Endodermal cell (in vitro differentiated cells): Measurements from ENCODE around the gene RAE1. TPM values are rescaled to one million over a fixed set of nuclear protein-coding genes. Genes with fewer than 3 reads are reported as not detected.

Experiments
- DNase-seq: peaks from one replicate; pipeline ENCODE4 v3.0.0-alpha.2; 2017
- H3K27ac ChIP-seq: 2 replicates; pipeline ENCODE4 v1.5.1; 2013; ENCODE audit warnings: mild to moderate bottlenecking, low read depth, low read length, moderate library complexity
- H3K27me3 ChIP-seq: 2 replicates; pipeline ENCODE4 v1.6.1; 2013; ENCODE audit warnings: mild to moderate bottlenecking, low read length, moderate library complexity; ENCODE audit not compliant: insufficient read depth, control insufficient read depth, poor library complexity, severe bottlenecking
- H3K36me3 ChIP-seq: 2 replicates; pipeline ENCODE4 v1.7.0; 2013; ENCODE audit warnings: mild to moderate bottlenecking, low read length, moderate library complexity; ENCODE audit not compliant: control insufficient read depth, insufficient read depth
- H3K4me1 ChIP-seq: one replicate; pipeline ENCODE4 v1.7.0; 2013; ENCODE audit warnings: low read length; ENCODE audit not compliant: control insufficient read depth, insufficient read depth
- H3K4me3 ChIP-seq: 2 replicates; pipeline ENCODE4 v1.5.1; 2013; ENCODE audit warnings: mild to moderate bottlenecking, low read length, moderate library complexity
- H3K9ac ChIP-seq: 2 replicates; pipeline ENCODE4 v1.6.1; 2013; ENCODE audit warnings: mild to moderate bottlenecking, low read length, moderate library complexity; ENCODE audit not compliant: poor library complexity, severe bottlenecking; ENCODE audit errors: extremely low read depth
- H3K9me3 ChIP-seq: 2 replicates; pipeline ENCODE4 v1.6.1; 2013; ENCODE audit warnings: mild to moderate bottlenecking, low read length, moderate library complexity; ENCODE audit not compliant: control insufficient read depth
- H3K27ac Mint-ChIP-seq: 2 replicates; pipeline ENCODE4 v1.8.0; 2020; ENCODE audit warnings: mixed read lengths
- H3K27me3 Mint-ChIP-seq: 2 replicates; pipeline ENCODE4 v1.8.0; 2021; ENCODE audit warnings: mild to moderate bottlenecking, mixed read lengths; ENCODE audit not compliant: insufficient read depth
- H3K36me3 Mint-ChIP-seq: 2 replicates; pipeline ENCODE4 v1.8.0; 2020; ENCODE audit warnings: low read depth, mixed read lengths
- H3K4me1 Mint-ChIP-seq: 2 replicates; pipeline ENCODE4 v1.8.0; 2020; ENCODE audit warnings: mixed read lengths
- H3K4me3 Mint-ChIP-seq: 2 replicates; pipeline ENCODE4 v1.8.0; 2020; ENCODE audit warnings: mild to moderate bottlenecking, moderate library complexity, mixed read lengths
- H3K9me3 Mint-ChIP-seq: 2 replicates; pipeline ENCODE4 v1.8.0; 2020; ENCODE audit warnings: mild to moderate bottlenecking, mixed read lengths
- CTCF ChIP-seq: fragments of 200-600 bp; sonication (generic); conservative IDR thresholded peaks from 2 replicates; pipeline ENCODE4 v1.5.0; 2021; ENCODE audit warnings: antibody characterized with exemption, mild to moderate bottlenecking
- WGBS, 2 experiments: methylation state at CpG; one replicate each; pipeline versions ENCODE4 v1.1.5 to v1.1.7; 2013; ENCODE audit warnings: missing lambda C conversion rate in 2 of 2, mixed read lengths in 1 of 2; ENCODE audit not compliant: insufficient coverage in 1 of 2, insufficient read length in 1 of 2; 5-methylcytosine and 5-hydroxymethylcytosine counted together
- total RNA-seq, 2 donors: library from RNA; stranded (reverse); fragmentation: NEBNext Ultra II Directional in 1 of 2; extraction: Animal tissue kit (Norgen Biotek cat#: 25700) in 1 of 2; gene quantifications; 2 replicates in 1 of 2; 3 replicates in 1 of 2; pipeline ENCODE4 v1.2.1, GENCODE V29; 2021

The RAE1 gene
- total RNA-seq, 2 donors from 2014 or later: 41.2 to 43.8 TPM

- TF ChIP-seq CTCF: peak; percentile 88
- 71% methylated on average over 1 of the region's 1 CpG; no CpG with 5 or more reads in 1 of the 2 experiments for WGBS, 2 experiments
- no peak overlapping the region for H3K27ac Mint-ChIP-seq
- H3K9ac ChIP-seq: no peak overlapping the region
- no peaks in the 10 kb centered on the region for H3K9me3 ChIP-seq
- H3K27ac ChIP-seq: no peak overlapping the region
- no peak for DNase-seq
- H3K9me3 Mint-ChIP-seq: no peaks in the 10 kb centered on the region
- no peaks in the 10 kb centered on the region for H3K4me1 ChIP-seq
- H3K4me1 Mint-ChIP-seq: no peaks in the 10 kb centered on the region
- H3K36me3 ChIP-seq: no peaks in the 10 kb centered on the region
- peaks cover 8% of the 10 kb centered on the region for H3K27me3 Mint-ChIP-seq
- no peaks in the 10 kb centered on the region for H3K36me3 Mint-ChIP-seq
- H3K4me3 ChIP-seq: no peak overlapping the region
- H3K27me3 ChIP-seq: no peaks in the 10 kb centered on the region
- no peak overlapping the region for H3K4me3 Mint-ChIP-seq
Measured at GRCh38 chr20:57332105-57333089, 18.7 kb upstream of the RAE1 start.

- Mint-ChIP-seq H3K9me3 (no peaks in the 10 kb centered on the region), H3K4me3 (no peak overlapping the region), H3K4me1 (no peaks in the 10 kb centered on the region), H3K27me3 (no peaks in the 10 kb centered on the region), H3K36me3 (no peaks in the 10 kb centered on the region), H3K27ac (no peak overlapping the region)
- Histone ChIP-seq H3K27me3 (no peaks in the 10 kb centered on the region), H3K36me3 (no peaks in the 10 kb centered on the region), H3K4me3 (no peak overlapping the region), H3K9me3 (no peaks in the 10 kb centered on the region), H3K9ac (no peak overlapping the region), H3K4me1 (no peaks in the 10 kb centered on the region), H3K27ac (no peak overlapping the region)
- DNase-seq: no peak
- peak; percentile 20 for TF ChIP-seq CTCF
- 72 to 94% methylated on average over 2 of the region's 2 CpGs for WGBS, 2 experiments
Measured at GRCh38 chr20:57335392-57335791, 15.7 kb upstream of the RAE1 start.

- no peaks in the 10 kb centered on the region for H3K9me3 ChIP-seq
- H3K27ac ChIP-seq: no peak overlapping the region
- no peak for TF ChIP-seq CTCF
- Mint-ChIP-seq H3K4me1 (no peaks in the 10 kb centered on the region), H3K36me3 (no peaks in the 10 kb centered on the region), H3K9me3 (no peaks in the 10 kb centered on the region), H3K4me3 (no peak overlapping the region), H3K27ac (no peak overlapping the region), H3K27me3 (no peaks in the 10 kb centered on the region)
- WGBS, 2 experiments: 60 to 93% methylated on average over 1 of the region's 2 CpGs
- H3K9ac ChIP-seq: no peak overlapping the region
- DNase-seq: no peak
- H3K4me3 ChIP-seq: no peak overlapping the region
- peaks cover 10% of the 10 kb centered on the region for H3K27me3 ChIP-seq
- no peaks in the 10 kb centered on the region for H3K4me1 ChIP-seq
- no peaks in the 10 kb centered on the region for H3K36me3 ChIP-seq
Measured at GRCh38 chr20:57341663-57342062, 9.4 kb upstream of the RAE1 start.
